NCI-H1694 (cell line): ENCODE data around the gene C19orf85.
"Not testable (repeated sequence)": the region's sequence is repeated elsewhere in the genome, so short reads cannot be mapped to it uniquely, and the experiment has no call there.

Experiments
- DNase-seq: peaks from one replicate; lab custom pipeline; 2025; lab: John Stamatoyannopoulos, UW

The C19orf85 gene

DNA sequence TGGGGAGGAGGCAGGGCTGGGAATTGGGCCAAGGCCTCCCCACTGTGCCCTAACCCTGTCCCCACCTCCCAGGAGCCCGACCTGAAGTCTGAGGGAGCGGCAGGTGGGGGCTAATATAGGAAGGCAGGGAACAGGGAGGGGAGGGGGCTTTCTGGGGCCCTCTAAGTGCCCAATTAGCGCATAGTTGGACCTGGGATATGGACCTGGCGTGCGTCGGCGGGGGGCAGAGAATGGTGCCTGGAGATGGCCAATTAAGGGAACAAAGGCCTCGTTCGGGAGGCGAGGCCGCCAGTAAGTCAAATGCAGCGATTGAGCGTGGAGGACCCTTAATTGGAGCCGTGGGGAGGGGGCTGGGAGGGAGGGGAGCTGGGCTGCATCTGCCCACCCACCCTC, at the start of gene C19orf85:
C19orf85 (minus strand) TSS at position 90 of the 393 bp plus-strand sequence. CDS start 197 bp downstream, outside the sequence.
- no peak for DNase-seq

DNA sequence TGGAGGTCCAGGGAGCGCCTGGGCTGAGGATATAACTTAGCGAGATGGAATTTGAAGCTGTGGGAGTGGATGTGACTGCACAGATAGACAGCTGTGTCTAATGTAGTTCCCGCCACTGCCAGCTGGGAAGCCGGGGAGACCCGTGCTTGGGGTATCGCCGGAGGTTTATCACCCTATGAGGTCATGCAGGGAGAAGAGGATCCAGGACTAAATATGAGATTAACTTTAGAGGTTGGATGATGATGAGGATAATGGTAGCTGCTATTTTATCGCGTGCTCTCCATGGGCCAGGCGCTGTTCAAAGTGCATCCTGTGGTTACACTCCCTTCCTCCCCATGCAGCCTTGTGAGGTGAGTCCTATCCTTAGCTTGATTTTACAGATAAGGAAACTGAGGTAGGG, 43.6 kb upstream of the C19orf85 start:
- DNase-seq = no peak

DNA sequence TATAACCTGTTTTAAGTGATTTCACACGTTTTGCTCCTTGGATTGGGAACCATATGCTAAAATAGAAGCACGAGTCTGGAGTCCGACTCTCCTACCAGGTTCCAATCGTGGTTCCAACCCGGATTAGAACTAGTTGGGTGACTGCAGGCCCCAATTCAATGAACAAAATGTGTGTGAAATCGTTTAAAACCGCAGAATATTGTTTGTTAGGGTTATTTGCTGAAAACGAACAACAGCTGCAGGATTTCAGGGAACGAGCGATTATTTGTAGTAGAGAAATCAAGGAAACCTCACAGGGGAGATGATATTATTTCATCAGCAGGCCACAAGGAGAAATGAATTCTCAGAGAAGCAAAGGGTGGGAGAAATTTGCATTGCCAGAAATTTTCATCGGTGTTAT, 40.4 kb upstream of the C19orf85 start:
- DNase-seq = no peak

DNA sequence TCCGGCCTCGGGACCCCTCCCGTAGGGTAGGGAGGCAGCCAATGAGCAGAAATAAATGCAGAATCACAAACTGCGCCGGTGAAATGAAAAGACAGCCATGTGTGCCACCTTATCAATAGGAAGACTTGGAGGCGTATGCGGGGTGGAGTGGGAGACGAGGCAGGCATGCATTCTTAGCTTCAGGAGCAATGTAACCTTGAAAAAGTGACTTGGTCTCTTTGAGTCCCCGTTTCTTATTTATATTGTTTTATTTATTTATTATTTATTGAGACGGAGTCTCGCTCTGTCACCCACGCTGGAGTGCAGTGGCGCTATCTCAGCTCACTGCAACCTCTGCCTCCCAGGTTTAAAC, 39.7 kb upstream of the C19orf85 start:
- no peak for DNase-seq

DNA sequence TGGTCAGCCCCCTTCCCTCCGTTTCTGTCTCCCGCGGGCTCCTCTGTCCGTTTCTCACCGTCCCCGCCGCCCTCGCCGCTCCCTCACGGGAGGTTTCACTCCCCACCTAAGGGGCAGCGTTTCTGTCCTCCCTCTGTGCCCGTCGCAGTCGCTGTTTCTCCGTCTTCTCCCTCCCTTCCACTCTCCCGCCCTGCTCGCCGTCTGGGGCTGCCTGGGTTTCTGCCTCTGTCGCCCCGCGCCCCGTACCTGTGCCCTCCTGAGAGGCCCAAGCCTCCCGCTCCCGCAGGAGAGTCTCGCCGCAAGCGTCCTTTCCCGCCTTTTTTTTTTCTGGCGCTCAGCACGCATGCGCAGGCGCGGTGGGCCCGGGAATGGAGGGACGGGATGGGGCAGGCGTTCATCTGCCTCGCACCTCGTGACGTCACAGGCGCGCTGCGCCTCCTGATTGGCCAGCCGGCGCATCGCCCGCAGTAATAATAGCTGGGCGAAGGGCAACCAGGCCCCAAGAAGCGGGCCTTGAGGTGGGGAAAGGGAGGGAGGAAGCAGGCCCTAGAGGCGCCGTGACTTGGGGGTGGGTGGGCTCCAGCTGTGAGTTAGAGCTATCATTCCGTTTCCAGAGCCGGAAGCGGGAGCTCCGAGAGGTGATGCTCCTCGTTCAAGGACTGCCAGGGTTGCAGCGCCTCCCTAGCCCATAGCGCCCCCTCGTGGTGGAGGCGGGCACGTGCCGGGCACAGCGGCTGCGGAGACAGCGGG, 39.1 kb upstream of the C19orf85 start:
- peak; percentile 87 for DNase-seq

DNA sequence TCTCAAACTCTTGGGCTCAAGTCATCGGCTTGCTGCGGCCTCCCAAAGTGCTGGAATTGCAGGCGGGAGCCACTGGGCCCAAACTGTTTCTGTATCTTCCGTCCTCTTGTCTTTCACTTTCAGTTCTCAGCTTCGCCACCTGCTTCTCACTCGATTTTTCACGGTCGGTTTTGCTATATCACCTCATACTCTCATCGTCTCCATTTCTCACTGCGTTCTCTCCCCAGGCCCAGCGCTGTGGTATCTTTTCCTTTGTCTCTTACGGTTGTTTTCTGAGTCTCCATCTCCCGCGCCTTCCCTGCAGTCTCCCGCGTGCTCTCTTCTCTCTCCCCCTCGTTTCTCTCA, 38.6 kb upstream of the C19orf85 start:
- no peak for DNase-seq

DNA sequence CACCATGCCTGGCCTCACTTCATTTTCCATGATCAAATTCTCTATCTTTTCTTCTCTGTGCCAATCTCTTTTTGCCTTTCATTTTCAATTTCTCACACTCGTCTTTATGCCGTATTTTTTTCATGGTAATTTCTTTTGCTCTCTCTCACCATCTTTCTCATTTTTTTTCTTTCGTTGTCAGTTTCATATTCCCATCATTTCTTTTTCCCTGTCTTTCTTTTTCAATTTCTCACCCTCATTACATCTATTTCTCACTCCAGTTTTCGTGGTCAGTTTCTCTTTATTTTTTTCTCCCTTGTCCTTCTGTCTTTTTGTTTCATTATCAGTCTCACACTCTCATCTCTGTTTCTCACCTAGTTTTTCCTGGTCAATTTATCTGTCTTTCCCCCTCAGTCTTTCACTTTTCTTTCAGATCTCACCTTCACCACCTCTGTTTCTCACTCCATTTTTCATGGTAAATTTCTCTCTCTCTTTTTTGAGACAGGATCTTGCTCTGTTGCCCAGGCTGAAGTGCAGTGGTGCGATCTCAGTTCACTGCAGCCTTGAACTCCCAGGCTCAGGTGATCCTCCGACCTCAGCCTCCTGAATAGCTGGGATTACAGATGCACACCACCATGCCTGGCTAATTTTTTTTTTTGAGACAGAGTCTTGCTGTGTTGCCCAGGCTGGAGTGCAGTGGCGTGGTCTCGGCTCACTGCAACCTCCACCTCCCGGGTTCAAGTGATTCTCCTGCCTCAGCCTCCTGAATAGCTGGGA, 37.8 kb upstream of the C19orf85 start:
- DNase-seq = no peak

DNA sequence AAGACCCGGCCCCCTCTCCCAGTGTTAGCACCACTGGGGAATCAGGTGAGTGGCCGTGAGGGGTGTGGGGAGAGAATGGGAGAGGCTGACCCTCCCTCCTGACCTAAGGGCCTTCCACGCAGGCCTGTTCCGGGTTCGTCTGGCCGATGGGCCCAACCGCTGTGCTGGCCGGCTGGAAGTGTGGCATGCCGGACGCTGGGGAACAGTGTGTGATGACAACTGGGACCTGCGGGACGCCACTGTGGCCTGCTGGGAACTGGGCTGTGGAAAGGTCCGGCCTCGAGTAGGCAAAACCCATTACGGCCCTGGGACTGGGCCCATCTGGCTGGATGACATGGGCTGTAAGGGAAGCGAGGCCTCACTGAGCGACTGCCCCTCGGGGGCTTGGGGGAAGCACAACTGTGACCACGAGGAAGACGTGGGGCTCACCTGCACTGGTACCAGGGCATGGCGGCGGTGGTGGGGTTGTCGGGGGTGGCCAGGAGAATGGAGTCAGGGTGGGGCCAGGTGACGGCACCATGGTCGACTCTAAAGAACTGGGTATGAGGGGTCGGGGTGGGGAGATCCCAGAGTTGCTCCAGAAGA, 35.9 kb upstream of the C19orf85 start:
- no peak for DNase-seq

DNA sequence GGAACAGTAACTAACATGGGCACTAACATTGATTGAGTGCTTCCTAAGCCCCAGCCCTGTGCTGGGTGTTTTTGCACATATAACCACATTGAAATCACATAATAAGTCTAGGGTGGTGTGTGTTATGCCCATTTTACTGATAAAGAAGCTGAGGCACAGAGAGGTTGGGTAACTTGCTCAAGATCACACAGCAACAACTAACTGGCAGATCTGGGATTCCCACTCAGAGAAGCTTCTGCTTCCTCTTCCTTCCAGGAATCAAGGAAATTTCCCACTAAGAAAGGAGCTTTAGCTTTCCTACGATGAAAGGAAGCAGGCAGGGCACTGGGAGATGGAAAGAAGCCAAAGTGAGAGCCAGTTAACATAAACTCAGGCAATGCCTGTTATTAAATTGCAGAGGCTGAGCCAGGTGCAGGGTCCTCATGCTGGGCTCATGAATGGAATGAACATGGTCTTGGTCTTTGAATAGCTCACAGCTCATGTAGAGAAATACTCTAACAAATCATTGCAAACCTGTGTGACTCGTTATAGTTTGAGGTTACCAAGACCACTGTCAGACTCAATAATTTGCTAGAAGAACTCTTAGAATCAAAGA, 33.8 kb upstream of the C19orf85 start:
- DNase-seq = no peak

DNA sequence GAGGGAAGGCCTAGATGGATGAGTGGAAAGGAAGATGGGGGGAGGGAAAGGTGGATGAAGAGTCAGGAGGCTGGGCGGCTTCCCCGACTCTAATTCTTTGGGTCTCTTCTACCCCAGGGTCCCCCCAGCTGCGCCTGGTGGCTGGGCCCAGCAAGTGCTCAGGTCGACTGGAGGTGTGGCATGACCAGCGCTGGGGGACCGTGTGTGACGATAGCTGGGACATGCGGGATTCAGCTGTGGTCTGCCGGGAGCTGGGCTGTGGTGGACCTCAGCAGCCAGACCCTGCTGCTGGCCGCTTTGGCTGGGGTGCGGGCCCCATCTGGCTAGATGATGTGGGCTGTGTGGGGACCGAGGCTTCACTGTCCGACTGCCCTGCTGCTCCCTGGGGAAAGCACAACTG, 33.2 kb upstream of the C19orf85 start:
- no peak for DNase-seq

DNA sequence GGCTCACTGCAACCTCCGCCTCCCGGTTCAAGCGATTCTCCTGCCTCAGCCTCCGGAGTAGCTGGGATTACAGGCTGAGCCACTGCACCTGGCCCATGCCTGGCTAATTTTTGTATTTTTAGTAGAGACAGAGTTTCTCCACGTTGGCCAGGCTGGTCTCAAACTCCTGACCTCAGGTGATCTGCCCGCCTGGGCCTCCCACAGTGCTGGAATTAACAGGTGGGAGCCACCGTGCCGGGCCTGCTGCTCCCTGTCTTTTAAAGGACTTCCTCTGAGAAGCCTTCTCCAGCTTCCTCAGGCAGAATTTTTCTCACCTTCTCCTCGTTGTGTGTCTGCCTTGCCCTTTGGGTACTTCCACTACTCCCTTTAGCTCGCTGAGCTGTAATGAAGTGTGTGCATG, 32.3 kb upstream of the C19orf85 start:
- DNase-seq = not testable (repeated sequence)

DNA sequence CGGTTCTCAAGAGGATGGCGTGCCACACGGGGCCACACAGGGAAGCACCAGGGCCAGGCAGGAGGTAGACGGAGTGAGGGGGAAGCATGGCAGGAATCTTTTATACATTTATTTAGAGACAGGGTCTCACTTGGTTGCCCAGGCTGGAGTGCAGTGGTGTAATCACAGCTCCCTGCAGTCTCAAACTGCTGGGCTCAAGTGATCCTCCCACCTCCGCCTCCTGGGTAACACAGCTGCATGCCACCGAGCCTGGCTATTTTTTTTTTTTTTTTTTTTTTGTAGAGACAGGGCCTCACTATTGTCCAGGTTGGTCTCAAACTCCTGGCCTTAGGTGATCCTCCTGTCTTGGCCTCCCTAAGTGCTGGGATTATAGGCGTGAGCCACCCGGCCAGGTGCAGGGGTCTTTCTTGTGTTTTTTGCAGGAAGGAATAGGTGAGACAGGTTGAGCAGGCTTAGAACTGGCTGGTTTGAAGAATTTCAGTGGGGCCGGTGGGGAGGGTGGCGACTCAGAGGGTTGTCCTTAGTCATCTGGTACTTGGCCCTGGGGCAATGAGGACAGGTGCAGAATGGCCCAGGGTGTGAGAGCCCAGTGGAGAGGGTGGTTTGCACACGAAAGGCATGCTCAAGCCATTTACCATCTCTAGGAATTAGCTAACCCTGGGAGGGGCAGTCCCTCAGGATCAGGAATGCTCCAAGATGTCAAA, 31.2 kb upstream of the C19orf85 start:
- no peak for DNase-seq

DNA sequence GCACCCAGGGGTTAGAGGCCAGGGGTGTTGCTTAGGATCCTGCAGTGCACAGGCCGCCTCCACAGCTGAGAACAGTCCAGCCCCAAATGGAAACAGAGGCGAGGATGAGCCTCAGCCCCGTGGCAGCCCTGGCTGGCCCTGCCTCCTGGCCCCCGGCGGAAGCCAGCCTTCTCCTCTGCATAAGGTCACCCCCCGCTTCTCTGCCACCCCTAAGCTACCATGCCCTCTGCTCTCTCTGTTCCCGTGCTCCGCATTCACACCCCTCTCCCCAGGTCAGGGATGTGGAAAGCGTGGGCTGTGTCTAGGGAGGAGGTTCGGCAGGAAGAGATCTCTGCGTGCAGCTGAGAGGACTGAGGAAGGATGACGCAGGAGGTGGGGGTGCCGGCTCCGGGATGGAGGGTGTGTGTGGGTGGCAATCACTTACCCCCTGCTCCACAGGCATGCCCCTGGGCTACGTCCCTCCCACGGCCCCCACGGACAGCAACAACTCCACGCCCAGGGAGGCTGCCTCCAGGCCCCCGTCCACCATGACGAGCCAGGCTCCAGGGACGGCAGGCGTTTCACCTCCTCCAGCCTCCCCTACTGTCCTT, 29.7 kb upstream of the C19orf85 start:
- no peak for DNase-seq

DNA sequence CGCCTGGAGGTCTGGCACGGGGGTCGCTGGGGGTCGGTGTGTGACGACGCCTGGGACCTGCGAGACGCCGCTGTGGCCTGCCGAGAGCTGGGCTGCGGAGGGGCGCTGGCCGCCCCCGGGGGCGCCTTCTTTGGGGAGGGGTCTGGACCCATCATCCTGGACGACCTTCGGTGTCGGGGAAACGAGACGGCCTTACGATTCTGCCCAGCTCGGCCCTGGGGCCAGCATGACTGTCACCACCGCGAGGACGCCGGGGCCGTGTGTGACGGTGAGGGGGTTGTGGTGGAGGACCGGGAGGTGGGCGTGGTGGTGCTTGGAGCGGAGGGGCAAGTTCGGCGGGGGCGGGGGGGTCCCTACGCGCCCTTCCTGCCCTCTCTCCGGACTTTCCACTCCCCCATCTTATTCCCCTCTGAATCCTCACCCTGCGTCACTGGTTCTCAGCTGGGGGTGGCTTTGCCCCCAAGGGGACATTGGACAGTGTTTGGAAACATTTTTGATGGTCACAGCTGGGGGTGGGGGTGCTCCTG, 29.2 kb upstream of the C19orf85 start:
- DNase-seq = no peak

DNA sequence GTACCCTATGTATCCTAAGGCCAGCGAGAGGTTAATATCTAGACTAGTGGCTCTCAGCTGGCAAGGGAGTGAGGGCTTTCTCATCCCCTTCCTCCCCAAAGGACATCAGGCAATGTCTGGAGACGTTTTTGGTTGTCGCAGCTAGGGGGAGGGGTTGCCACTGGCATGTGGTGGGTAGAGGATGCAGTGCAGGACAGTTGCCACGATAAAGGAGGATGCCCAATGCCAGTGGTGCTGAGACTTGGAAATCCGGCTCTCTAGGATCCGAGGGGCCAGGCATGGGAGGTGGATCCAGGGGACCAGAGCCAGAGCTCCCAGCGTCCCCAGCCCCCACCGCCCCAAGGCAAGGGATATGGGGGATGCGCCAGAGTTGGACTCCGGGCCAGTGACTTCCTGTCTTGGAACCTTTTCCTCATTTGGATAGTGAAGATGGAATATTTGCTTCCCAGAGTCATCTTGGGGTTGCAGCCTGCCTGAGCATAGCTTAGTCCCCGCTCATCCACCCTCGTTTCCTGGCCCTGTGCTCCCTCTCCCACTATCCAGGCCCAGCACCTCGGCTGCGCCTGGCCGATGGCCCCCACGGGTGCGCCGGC, 28.6 kb upstream of the C19orf85 start:
- DNase-seq = no peak

DNA sequence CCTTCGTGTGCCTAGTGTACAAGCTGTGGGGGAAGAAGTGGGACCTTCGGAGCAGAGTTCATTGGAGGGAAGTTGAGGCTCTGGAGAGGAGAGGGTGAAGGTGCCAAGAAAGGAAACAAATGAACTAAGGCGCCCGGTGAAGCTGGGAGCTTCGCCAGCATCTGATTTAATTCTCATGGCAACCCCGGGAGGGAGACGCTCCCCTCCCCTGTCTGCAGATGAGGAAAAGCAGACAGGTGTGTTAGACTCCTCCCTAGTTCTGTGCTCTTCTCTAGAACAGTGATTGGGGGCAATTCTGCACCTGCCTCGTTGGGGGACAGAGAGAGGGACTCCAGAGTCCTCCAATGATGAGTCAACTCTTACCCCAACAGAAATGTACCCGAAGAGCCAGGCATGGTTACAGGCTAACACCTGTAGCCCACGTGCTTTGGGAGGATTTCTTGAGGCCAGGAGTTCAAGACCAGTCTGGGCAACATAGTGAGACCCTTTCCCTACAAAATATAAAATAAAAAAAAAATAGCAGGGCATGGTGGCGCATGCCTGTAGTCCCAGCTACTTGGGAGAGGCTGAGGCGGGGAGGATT, 27.9 kb upstream of the C19orf85 start:
- no peak for DNase-seq

DNA sequence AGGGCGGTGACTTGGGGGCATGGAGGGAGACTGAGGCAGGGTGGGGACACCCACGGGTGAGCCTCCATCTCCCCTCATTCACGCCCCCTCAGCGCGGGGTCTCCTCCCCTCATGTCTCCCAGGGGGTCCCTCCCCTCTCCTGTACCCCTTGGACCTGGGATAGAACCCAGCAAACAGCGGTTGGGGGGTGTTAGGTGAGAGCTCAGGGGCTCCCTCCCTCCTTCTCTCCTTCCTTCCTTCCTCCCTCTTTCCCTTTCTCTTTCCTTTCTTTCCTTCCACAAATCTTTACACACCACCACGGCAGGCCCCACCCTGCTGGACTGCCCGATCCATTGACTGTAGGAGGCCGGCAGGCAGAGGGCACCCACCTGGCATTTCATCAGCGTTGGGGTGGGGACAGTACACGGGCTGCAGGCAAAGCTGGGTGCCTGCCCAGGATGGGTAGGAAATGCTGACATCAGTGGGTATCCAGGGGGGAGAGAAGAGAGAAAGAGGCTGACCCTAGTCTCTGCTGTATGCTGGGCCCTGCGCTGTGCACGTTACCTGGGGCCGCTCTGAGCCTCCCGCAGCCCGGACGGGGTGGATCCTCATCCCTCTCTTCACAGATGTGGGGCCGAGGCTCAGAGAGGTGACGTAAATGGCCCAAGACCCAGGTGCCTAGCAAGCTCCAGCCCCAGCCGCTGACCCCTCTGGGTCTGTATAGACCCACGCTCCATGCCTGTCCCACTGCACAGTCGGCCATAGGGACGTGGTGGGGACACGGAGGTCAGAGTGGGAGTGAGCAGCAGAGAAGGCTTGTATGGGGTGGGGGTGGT, 27.2 kb upstream of the C19orf85 start:
- no peak for DNase-seq

DNA sequence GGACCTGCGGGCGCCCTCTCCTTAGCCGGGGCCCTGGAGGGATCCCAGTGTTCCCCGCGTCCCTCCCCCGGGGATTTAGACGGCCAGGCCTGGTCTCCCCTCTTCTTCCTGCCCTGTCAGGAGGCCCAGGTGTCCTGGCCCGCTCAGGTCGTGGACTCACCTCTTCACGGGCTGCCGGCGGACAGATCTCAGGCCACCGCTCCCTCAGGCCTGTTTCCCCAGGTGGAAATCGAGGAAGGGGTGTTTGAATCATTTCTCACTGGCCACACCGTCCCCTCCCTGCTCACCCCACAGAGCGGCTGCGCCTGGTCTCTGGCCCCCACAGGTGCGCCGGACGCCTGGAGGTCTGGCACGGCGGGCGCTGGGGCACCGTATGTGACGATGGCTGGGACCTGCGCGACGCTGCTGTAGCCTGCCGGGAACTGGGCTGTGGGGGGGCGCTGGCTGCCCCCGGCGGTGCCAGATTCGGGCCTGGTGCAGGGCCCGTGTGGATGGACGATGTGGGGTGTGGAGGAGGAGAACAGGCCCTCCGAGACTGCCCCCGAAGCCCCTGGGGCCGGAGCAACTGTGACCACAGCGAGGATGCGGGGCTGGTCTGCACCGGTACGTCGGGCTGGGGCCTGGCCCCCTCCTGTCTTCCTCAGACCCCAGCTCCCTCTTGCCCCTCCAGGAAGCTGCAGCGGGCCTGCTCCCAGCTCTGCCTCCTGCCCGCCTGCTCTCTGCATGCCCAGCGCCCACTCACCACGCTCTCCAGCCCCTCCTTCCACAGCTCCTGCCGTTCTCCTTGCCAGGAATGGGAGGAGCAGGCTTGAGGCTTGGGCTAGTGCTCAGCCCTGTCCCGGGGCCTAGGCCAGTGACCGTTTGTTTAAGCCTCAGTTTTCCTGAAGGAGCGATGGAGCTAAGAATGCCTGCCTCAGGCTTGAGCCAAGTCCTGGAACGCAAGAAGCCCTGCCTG, 26.2 kb upstream of the C19orf85 start:
- DNase-seq = no peak
